ENCODE results near the gene SYK. TPM values are rescaled to one million over a fixed set of nuclear protein-coding genes. Genes with fewer than 3 reads are reported as not detected.
"Not testable (repeated sequence)": the region's sequence is repeated elsewhere in the genome, so short reads cannot be mapped to it uniquely, and the experiment has no call there.

The SYK gene
- polyA plus RNA-seq (ENCODE audit: insufficient read length) = 5.0 TPM

- no peak for DNase-seq
Measured at GRCh38 chr9:90801241-90801972, at the start of gene SYK. TSS of gene SYK (plus strand) at chr9:90801819. CDS start at chr9:90843899, 42,080 bp downstream.

DNA sequence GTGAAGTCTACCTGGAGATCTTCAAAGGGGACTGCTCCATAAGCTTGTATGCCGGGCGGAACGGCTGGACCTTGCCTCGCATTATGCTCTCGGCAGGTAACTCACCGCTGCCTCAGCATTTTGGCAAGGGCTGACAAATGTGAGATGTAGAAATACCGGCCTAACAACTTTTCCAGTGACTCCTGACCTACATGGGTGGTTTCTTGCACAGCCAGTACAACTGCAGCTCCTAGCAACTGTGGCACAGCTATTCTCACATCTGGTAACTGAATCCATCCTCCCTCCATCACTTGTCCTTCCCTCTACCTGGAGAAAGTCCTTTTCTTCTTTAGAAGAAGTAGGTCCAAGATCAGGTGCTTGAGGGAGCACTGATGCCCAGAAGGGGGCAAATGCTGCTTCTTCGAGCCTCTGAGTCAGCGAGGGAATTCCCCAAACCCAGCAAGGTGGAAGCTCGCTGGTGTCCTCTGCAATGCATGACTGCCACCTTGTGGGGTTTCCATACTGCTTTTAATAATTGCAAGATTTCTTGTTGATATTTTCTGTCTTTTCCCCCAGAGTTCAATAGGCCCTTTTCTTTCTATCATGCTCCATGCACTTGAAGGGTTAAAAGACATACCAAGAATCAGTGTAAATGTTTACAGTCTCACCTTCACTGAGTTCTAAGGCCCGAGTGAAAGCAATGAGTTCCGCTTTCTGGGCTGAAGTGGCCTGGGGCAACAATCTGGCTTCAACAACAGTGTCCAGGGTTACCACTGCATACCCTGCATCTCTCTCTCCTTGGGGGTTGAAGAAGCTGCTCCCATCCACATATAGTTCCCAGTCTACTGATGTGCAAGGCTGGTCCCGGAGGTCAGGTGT, 45.9 kb upstream of the SYK start:
- DNase-seq = not testable (repeated sequence)

GRCh38 chr9:90760577-90760976, 41.0 kb upstream of the SYK start:
- DNase-seq = not testable (repeated sequence)

DNA sequence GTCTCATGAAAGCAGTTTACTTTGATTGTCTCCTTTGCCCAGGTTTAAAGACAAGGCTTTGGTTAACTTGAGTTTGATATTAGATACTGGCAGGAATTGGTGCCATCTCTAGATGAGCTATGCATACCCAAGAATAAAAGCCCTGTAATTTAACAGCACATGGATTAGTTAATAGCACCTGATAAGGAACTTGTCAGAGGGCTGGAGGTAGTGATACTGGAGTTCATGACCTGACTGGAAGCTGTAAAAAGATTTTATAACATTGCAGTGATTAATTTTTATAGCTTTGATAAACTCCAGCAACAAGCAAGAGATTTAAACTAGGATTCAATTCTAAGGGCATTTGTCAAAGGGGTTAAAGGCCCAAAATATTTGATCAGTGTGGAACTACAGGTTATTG, 34.9 kb upstream of the SYK start:
- no peak for DNase-seq

- no peak for DNase-seq
Measured at GRCh38 chr9:90767523-90768100, 34.0 kb upstream of the SYK start.

GRCh38 chr9:90770182-90770738, 31.4 kb upstream of the SYK start:
- no peak for DNase-seq

DNA sequence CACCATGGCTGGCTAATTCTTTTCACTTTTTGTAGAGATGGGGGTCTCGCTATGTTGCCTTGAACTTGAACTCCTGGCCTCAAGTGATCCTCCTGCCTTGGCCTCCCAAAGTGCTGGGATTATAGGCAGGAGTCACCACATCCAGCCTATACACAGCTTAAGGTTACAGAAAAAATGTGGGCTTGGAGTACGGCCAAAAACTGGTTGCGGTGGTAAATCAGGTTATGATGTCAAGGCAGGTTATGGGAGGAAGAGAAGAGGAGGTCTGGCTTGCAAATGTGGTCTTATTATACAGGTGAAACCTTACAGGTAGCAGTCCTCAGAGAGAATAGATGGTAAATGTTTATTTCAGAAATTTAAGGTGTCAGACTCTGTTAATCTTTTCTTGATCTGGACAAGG, 30.7 kb upstream of the SYK start:
- no peak for DNase-seq

GRCh38 chr9:90772386-90772785, 29.2 kb upstream of the SYK start:
- no peak for DNase-seq

- no peak for DNase-seq
Measured at GRCh38 chr9:90773617-90774016, 28.0 kb upstream of the SYK start.

- DNase-seq = no peak
Measured at GRCh38 chr9:90774071-90774470, 27.5 kb upstream of the SYK start.

DNA sequence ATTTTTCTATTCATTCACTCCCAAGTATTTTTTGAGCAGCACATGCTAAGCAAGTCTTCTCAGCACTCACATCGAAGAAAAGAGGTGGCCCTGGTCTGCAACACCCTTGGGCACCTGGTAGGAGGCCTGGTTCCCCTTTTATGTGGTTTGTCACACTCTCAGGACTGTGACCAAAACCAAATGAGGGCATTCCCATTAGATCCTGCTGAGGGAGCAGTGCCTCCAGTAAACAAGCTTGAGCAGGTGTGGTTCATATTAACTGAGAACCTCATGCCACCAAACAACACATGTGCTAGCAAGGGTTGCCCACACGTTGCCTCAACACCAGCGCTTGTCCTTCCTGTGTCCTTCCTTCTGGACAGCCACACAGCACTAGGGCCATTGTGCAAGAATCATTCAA, 26.9 kb upstream of the SYK start:
- DNase-seq = no peak

DNA sequence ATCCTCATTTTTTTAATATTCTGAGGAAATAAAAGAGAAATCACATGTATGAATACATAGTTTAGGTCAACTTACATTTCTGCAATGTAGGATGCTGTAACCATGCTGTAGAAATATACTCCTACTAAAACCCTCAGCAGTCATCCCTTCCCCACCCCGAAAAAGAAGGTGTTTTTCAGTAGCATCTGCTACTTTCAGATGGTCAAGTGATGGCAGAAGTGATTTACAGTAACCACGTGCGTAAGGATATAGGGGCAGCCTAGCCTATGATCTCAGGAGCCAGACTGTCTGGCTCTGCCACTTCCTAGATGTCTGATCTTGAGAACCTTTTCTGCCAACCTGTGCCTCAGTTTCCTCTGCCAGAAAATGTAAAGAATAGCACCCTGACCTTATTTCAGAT, 26.0 kb upstream of the SYK start:
- no peak for DNase-seq

DNA sequence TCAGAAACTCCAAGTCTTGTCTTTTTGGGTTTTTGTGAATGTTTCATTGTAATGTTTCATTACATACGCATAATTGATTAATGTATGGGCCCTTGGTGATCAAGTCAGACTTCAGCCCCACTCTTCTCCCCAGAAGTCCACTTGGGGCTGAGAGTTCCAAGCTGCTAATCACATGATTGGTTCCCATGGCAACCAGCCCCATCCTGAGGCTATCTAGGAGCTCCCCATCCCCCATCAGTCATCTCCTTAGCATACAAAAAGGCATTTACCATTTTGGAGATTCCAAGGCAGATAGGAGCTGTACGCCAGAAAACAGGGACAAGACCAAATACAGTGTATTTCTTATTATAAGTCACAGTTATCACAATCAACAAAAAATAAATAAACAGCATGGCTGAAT, 22.9 kb upstream of the SYK start:
- no peak for DNase-seq

GRCh38 chr9:90783552-90783951, 18.1 kb upstream of the SYK start:
- DNase-seq = no peak

DNA sequence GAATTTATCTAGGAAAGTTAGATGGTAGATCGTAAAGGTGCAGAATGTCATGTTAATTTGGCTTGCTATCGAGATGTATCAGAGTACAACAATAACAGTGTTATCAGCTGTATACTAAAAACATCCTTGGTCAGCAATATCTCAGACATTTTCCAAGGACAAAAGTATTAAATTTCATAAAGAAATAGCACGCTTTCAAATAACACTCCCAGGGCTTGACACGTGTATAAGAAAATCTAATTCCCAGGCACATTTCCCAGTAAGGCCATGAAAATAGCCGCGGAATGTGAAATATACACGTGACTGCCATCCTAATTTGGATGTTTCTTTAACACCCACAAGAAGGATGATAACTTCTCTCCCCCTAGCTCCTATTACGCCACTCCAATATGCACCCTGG, 17.7 kb upstream of the SYK start:
- DNase-seq = no peak

GRCh38 chr9:90787771-90788460, 13.7 kb upstream of the SYK start:
- no peak for DNase-seq

DNA sequence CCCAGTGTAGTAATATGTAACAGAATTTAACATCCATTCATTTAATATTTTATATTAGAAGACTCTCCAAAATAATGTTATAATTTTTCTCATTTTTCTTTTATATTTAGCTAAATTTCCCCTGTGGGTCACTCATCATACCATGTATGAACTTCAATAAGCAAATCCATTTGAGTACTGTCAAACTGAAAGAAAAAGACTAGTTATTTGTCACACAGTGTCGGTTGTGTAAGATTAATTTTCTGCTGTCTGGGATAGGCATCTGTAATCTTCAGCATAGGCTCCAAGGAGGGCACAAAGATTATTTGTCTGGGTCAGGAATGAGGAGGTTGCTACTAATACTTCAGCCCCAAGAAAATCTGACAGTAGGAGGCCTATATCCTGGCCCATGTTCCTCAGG, 13.1 kb upstream of the SYK start:
- DNase-seq = not testable (repeated sequence)

DNA sequence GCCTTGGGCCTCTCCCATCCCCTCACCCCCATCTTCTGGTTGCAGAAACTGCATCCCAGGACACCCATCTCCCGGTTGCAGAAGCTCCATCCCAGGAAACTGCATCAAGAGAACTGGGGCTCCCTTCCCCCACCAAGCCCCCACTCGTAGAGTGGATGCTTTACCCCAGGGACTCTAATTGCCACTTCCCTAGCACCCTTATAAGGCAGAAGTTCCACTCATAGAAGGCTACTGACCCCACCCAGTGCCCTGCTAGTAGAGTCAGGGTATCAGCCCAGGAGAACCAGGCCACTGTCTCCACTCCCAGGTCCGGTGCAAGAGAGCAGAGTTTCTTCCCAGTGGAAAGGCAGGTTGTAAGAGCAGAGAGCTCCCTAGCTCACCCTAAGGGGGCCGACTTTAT, 12.2 kb upstream of the SYK start:
- no peak for DNase-seq

- no peak for DNase-seq
Measured at GRCh38 chr9:90789862-90790261, 11.8 kb upstream of the SYK start.

GRCh38 chr9:90793024-90793423, 8.6 kb upstream of the SYK start:
- DNase-seq = not testable (repeated sequence)

DNA sequence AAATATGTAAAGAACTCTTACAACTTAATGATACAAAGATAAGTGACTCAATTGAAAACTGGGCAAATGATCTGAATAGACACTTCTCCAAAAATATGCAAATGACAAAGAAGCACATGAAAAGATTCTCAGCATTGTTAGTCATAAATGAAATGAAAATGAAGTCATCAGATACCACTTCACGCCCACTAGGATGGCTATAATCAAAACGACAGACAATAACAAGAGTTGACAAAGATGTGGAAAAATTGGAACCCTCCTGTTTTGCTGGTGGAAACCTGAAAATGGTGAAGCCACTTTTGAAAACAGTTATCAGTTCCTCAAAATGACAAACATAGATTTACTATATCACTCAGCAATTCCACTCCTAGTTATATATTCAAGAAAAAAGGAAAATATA, 7.9 kb upstream of the SYK start:
- DNase-seq = no peak

DNA sequence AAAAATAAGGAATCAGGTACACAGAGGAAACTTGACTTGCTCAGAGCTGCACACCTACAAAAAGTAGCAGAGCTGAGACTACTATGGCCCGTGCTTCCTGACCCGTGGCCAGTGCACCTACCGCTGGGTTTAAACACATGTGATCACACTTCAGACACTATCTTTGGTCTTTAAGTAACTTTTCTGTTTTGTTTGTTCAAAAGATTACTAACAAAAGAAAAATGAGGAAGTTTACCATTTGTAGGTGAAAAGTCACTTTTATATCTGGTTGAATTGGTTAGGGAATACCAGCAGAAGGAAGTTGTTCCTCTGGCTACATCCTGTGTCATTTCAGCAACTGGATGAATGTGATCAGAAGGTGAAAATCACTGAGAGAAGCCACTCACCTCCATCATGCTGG, 6.5 kb upstream of the SYK start:
- no peak for DNase-seq

- DNase-seq = no peak
Measured at GRCh38 chr9:90795871-90796317, 5.7 kb upstream of the SYK start.

Measured in hindlimb muscle (tissue), 1 donor.